HG03460 (cell line): ENCODE measurements around the gene COL23A1.
A peak's percentile ranks its signal among the peaks of the same experiment; 100 is the strongest.
"Not testable (repeated sequence)": the region's sequence is repeated elsewhere in the genome, so short reads cannot be mapped to it uniquely, and the experiment has no call there.

ENCODE experiments used
- ATAC-seq: cut with Tn5 transposase; IDR thresholded peaks from one replicate; pipeline ENCODE4 v1.9.1; 2021; ENCODE audit not compliant: unreplicated experiment

The COL23A1 gene

GRCh38 chr5:178236126-178236525 is 354.1 kb downstream of the COL23A1 start:
- ATAC-seq: no peak

DNA sequence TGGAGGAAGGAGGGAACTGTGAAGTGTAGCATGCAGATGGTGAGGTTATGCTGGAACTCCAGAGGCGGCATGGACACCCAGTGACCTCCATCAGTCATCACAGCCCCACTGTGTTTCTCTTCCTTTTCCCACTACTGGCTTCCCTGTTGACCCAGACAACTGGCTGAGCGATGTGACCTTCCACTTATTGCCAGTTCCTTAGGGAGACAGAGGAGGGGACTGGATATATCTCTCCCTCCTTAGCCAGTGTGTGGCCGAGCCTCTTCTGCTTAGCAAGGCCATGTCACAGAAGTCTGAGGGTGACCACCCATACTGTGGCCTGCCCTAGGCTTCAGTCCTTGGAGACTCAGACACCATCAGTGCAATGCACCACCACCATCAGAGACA is 354.6 kb downstream of the COL23A1 start:
- no peak for ATAC-seq

- ATAC-seq: peak; percentile 26
Observed at GRCh38 chr5:178234750-178235587, 355.2 kb downstream of the COL23A1 start.

GRCh38 chr5:178234121-178234749 is 356.0 kb downstream of the COL23A1 start:
- ATAC-seq: no peak

GRCh38 chr5:178232920-178233429 is 357.2 kb downstream of the COL23A1 start:
- no peak for ATAC-seq

DNA sequence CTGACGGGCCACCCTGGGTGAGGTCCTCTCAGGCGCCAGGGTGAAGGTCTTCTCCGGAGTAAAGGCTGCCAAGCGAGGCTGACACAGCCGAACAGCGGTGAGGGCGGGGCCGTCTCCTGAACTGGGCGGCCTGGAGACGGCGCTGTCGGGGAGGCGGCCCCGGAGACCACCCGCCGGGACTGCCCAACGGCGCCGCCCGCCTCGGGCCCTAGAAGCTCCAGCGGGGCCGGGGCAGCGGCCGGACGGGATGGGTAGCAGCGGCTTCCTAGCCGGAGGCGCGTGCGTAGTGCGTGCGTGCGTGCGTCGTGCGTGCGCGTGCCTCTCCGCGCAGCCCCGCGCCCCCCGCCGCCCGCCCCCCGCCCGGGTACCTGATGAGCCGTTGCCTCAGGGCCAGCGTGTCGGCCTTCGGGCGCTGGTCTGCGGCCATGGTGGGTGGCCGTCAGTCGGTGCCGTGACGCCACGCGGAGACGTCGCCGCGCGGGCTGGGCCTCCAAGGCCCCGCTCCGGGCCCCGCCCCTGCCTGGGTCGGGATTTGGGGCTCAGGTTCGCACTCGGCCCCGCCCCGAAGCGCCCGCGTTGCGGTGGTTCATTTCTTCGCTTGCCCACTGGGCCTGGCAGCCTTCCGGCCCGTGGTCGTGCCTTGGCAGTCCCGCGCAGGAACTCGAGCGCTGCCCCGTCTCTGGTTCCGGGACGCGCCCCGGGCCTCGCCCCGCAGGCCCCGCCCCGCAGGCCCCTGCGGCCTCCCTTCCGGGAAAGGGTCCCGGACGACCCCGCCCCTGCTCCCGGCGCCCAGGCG is 357.9 kb downstream of the COL23A1 start, which contains the start of gene PHYKPL:
Gene PHYKPL (minus strand): TSS at position 679 of the 796 bp plus-strand sequence. CDS start 252 bp downstream, at position 427.
- peak; percentile 61 for ATAC-seq

DNA sequence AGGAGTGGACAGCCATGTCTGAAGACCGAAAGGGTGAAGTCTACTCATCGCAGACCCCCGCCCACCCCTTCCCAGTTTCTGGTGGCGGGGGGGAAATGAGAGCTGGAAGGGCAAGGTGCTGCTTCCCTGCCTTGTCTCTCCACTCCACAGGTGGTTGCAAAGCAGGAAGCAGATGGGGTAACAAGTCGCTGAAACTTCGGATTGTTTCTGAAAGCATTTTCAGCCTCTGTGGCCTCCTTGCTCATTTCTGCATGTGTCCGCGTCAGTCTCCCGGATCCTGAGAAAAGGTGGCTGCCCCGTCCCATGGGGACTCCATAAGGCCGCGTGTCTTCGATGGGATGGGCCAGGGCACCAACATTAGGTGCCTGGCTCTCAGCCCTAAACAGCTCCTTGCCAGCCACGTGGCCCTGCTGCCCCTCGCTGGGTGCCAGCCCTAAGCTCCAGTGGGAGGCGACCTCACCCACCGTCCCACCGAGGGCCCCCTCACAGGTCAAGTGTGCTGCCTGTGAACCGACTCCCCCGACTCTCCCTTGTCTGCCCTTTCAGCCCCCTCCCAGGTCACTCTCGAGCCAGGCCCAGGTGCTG is 358.6 kb downstream of the COL23A1 start:
- ATAC-seq: peak; percentile 12

- ATAC-seq: no peak
Observed at GRCh38 chr5:178230879-178231538, 359.2 kb downstream of the COL23A1 start.

DNA sequence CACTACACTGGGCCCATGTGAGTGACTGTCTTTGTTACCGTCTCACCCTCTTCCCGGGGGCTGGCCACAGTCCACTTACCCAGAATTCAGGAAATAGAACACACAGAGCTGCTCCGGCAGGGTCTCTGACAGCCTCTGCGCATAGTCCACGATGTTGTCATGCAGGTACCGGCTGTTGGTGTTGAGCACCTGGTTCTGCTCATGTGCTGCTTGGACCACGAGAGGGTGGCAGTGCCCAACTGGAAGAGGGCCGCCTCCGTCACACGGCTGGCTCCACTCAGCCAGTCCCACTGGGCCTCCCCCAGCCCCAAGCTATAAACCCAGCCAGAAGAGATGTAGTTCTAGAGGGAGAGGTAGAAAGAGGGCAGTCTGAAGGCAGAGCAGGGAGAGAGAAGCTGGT is 360.3 kb downstream of the COL23A1 start:
- ATAC-seq: no peak

DNA sequence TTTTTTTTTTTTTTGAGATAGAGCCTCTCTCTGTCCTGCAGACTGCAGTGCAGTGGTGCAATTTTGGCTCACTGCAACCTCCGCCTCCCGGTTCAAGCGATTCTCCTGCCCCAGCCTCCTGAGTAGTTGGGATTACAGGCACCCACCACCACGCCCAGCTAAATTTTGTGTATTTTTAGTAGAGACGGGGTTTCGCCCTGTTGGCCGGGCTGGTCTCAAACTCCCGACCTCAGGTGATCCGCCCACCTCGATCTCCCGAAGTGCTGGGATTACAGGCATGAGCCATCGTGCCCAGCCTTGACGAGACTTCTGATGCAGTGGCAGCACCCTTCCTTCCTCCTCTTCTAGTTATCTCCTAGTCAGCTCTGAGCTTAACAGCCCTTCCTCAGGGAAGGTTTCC is 361.1 kb downstream of the COL23A1 start:
- not testable (repeated sequence) for ATAC-seq

DNA sequence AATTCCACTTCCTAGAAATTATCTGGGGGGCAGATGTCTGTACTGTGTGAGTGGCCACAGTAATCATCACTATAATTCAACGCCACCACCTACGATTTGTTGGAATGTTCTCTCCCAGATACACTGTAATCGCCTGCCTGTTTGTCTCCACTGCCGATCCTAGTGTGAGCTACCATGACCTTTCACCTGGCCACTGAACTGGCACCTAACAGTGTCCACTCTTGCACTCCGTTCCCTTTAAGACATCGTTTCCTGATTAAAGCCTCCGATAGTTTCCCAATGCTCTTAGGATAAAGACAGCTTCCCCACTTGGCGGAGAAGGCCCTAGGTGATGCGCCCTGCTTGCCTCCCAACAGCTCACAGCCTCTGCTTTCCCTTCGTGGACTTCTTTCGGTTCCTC is 361.6 kb downstream of the COL23A1 start:
- ATAC-seq: no peak

DNA sequence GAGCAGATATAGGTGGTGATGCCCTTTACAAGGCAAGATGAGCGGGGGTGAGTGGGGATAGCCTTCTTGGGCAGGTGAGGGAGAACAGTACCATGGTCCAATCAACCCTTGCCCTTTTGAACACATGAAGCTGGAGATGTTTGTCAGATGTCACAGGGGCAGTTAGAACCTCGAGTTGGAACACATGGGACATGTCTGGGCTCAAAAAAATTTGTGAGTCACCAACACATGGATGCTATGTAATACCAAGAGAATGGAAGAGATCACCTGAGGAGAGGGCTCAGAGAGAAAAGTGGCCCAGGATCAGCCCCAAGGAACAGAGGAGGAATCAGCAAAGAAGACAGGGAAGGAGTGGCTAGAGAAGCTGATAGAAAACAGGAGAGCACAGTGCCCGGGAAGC is 362.3 kb downstream of the COL23A1 start:
- no peak for ATAC-seq

DNA sequence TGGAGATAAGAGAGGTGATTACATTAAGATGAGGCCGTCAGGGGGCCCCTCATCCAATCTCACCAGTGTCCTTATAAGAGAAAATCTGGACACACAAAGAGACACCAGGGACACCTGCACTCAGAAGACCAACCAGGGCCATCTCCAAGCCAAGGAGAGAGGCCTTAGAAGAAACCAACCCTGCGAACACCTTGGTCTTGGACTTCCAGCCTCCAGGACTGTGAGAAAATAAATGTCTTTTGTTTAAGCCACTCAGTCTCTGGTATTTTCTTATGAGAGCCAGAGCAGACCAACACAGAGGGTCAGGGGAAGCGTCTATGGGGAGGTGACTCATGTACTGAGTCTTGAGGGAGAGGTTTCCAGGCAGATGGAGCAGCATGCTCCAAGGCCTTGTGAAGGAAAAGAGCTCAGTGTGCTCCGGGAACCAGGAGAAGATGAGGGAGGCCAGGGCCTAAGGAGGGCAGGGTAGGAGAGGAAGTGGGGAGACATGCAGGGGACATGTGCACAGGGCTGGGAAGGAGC is 363.0 kb downstream of the COL23A1 start:
- ATAC-seq: no peak

DNA sequence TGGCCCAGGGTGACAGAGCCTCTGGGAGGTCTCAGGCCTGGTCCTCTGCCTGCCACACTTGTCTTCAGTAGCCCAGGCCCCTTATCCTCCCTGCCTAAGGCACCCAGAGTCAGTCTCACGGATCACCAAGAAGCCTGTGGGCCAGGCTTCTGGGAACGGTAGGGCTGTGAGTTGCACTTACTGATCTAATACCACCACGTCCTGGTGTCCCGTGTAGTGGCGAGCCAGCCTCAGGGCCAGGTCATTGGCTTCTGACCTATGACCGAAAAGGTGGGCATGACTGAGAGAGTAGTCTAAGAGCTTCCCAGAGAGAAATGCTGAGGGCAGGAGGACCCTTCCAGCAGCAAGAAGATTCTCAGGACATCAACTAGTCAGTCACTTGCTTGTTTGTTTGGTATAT is 365.0 kb downstream of the COL23A1 start:
- ATAC-seq: no peak

DNA sequence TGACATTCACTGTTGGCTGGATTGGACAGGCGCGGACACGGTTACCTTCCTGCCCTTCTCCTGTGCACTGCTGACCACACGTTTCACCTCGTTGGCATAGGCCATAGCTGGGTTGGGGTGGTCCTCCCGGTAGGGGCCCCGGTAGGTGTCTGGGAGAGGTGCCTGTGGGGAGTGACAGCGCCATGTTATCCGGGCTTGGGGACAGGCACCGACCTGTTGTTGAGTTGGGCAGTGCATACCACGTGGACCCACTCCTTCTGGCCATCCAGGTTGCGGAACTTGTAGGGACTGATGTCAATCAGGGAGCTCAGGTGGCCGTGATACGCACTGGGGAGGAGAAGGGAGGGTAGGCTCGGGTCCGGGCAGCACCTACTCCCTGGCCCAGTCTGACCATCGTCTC is 365.8 kb downstream of the COL23A1 start:
- no peak for ATAC-seq

DNA sequence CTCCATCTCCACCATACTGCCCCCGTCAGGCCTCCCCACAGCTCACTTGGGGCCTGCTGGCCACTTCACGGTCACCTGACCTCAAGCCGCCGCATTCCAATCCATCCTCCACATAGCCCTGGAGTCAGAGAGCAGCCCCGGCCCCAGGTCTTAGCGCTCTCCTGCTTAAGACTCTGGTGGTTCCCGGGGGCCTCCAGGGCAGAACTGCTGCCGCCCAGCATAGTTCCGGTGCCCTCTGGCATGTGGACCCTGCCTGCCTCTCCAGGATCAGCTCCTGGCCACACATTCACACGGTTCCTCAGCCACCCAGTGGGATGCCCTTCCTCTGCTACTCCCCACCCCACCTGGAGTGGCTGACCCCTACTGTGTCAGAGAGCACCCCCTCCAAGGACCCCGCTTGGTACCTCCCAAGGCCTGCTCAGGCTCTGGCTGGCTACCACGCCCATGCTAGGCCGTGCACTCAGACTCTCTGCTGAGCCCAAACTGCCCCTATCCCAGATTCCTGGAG is 366.3 kb downstream of the COL23A1 start:
- no peak for ATAC-seq

DNA sequence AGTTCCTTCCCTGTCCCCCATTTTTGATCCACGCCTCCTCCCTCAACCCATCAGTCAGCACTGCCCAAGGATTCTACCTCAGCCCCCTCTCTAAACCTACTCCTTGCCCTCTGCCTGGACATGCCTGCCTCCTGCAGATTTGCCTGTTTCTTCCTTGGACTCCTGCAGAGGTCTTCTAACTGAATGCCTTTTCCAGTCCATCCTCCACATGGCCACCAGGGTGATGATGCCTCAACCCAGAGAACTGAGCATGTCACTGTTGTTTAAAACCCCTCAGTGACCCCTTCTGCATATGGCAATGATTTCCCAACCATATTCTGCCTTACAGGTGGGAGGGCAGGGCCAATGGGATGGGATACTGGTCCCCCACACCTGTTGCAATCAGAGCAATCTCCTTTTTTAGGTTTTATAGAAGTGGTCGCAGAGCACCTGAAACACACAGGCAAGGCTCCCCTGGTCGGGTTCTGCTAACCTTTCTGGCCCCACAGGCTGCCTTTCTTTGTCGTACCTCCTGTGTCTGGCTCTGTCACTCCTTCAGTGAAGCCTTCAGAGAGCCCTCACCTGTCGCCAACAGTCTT is 366.9 kb downstream of the COL23A1 start:
- no peak for ATAC-seq

DNA sequence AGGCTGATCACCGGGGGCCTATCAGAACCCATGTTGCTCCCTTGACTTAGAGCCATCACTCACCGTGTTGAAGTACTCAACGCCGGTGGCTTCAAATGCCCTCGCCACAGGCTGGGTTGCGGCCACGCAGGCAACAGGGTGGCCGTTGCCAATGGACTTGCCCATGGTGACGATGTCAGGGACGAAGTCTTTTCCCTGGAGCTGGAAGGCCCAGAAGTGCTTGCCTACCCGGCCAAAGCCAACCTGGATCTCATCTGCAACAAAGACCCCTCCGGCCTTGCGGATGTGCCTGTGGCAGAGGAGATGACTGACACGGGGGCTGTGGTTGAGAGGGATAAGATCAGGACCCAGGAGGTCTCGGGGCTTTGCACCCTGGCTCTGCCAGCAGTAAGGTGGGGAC is 367.9 kb downstream of the COL23A1 start:
- no peak for ATAC-seq

DNA sequence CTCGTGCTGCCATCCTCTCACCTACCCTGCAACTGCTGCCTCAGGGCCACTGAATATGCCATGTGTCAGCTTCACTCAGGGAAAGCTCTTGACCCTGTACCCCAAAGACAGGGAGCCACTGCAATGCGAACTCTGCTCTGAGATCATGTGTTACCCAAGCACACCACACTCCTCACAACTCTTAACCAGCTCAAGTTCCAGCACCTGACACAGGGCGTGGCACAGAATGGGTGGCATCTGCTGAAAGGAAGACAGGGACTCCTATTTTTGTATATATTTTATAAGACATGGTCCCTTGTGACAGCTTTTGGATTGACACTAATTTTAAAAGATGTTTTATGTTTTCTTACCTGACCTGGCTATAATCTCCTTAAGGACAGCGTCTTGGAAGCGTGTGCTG is 368.3 kb downstream of the COL23A1 start:
- no peak for ATAC-seq

GRCh38 chr5:178221282-178221681 is 368.9 kb downstream of the COL23A1 start:
- ATAC-seq: no peak
